HepG2 (cell line): ENCODE results near the gene PSMB8. TPM values are rescaled to one million over a fixed set of nuclear protein-coding genes. Genes with fewer than 3 reads are reported as not detected.
A peak's percentile ranks its signal among the peaks of the same experiment; 100 is the strongest.

Source experiments
- HOXA9 ChIP-seq: sonication (generic); formaldehyde crosslinking; IDR thresholded peaks from 2 replicates; pipeline ENCODE4 v1.8.1; 2022; ENCODE audit warnings: missing genetic modification reagents, mild to moderate bottlenecking, moderate library complexity, borderline replicate concordance
- PAX8 ChIP-seq: sonication (generic); formaldehyde crosslinking; IDR thresholded peaks from 2 replicates; pipeline ENCODE4 v1.8.0; 2022; ENCODE audit warnings: mild to moderate bottlenecking, missing genetic modification reagents, borderline replicate concordance
- POLR2G ChIP-seq: fragments of 200-400 bp; formaldehyde crosslinking; IDR thresholded peaks from 2 replicates; pipeline ENCODE4 v1.6.1; 2018; ENCODE audit warnings: mild to moderate bottlenecking, low read depth, low read length, moderate library complexity
- RAD21 ChIP-seq: fragments of 450-650 bp; formaldehyde crosslinking; IDR thresholded peaks from 2 replicates; pipeline ENCODE4 v1.5.0; 2020; ENCODE audit warnings: mild to moderate bottlenecking
- RFXAP ChIP-seq: sonication (generic); formaldehyde crosslinking; IDR thresholded peaks from 2 replicates; pipeline ENCODE4 v1.4.0; 2020; ENCODE audit warnings: missing genetic modification reagents, borderline replicate concordance
- RNF2 ChIP-seq: fragments of 450-650 bp; conservative IDR thresholded peaks from 2 replicates; pipeline ENCODE4 v1.6.1; 2016; ENCODE audit warnings: low read depth
- TARDBP ChIP-seq: sonication (generic); formaldehyde crosslinking; IDR thresholded peaks from 2 replicates; pipeline ENCODE4 v1.8.0; 2022; ENCODE audit warnings: mild to moderate bottlenecking, missing genetic modification reagents
- ZNF232 ChIP-seq: sonication (generic); formaldehyde crosslinking; IDR thresholded peaks from 2 replicates; pipeline ENCODE4 v1.4.0; 2020; ENCODE audit warnings: missing genetic modification reagents, borderline replicate concordance
- ZNF619 ChIP-seq: sonication (generic); formaldehyde crosslinking; IDR thresholded peaks from 2 replicates; pipeline ENCODE4 v1.4.0; 2020; ENCODE audit warnings: mild to moderate bottlenecking, missing genetic modification reagents
- ZNF674 ChIP-seq: sonication (generic); formaldehyde crosslinking; IDR thresholded peaks from 2 replicates; pipeline ENCODE4 v1.5.0; 2020; ENCODE audit warnings: low read depth, mild to moderate bottlenecking, missing genetic modification reagents
- ZNF678 ChIP-seq: sonication (generic); formaldehyde crosslinking; IDR thresholded peaks from 2 replicates; pipeline ENCODE4 v1.4.0; 2020; ENCODE audit warnings: mild to moderate bottlenecking, missing genetic modification reagents
- polyA plus RNA-seq, 8 experiments: library from polyadenylated mRNA; depleted of rRNA in 3 of 8; stranded (reverse) in 7 of 8; unstranded in 1 of 8; fragments of >200 nt; fragmentation: Illumina TruSeq in 4 of 8; extraction: Trizol in 4 of 8; gene quantifications; 2 replicates each; pipeline versions ENCODE4 v1.2.1 to v1.2.3, GENCODE V29; 2011 to 2016; ENCODE audit warnings: low read depth in 4 of 8, missing spikeins in 1 of 8, mixed read lengths in 1 of 8; ENCODE audit not compliant: insufficient read depth in 1 of 8
- total RNA-seq, 5 experiments: library from RNA; depleted of rRNA; stranded (reverse); fragments of >200 nt; fragmentation: Illumina TruSeq; extraction: Trizol; gene quantifications; 2 replicates each; pipeline ENCODE4 v1.2.3, GENCODE V29; 2016; ENCODE audit warnings: low read depth in 1 of 5
- TF ChIP-seq, protein P1 (sequence below): sonication (generic); formaldehyde crosslinking; IDR thresholded peaks from 2 replicates; pipeline ENCODE4 v1.5.0; 2020; ENCODE audit warnings: mild to moderate bottlenecking, missing genetic modification reagents, borderline replicate concordance
- TF ChIP-seq, protein P2 (sequence below): sonication (generic); formaldehyde crosslinking; IDR thresholded peaks from 2 replicates; pipeline ENCODE4 v1.4.0; 2020; ENCODE audit warnings: missing genetic modification reagents
- TF ChIP-seq, protein P3 (sequence below): sonication (generic); formaldehyde crosslinking; IDR thresholded peaks from 2 replicates; pipeline ENCODE4 v1.8.0; 2022; ENCODE audit warnings: missing genetic modification reagents, mild to moderate bottlenecking, moderate library complexity, borderline replicate concordance

Gene PSMB8
- total and polyA plus RNA-seq, 2 of the 13 experiments (the other 11 are each of a cell fraction or from before 2014, with no cell fraction given) = 30.7 to 64.7 TPM

DNA sequence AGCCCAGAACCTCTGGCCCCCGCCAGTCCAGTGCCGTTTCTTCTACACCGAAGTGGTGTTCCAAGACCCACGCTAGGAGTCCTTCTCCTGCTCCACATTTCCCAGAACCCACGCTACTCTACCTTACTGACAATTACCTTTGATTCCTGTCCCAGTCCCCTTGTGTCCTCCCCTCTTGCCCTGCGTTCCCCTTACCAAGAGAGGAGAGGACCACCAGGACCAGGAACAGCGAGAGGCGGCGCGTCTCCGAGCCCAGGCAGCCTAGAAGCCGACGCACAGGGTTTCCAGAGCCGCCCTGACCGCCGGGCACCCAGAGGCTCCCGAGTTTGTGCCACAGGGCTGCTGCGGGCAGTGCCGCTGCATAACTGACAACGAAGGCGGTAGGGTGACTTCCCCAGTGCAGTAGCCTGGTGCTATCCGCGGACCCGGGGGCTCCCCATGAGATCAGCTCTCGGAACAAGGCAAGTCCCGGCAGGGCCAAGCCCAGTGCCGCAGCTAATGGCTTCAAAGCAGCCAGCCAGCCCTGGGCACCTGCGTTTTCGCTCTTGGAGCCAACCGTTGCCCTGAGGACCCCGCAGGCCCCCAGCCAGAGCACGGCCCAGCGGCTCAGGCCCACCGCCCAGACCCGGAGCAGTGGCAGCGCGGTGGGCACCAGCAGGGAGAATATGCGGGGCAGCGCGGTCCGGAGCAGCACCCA lies 9.1 kb upstream of the PSMB8 start (continued):
- TF ChIP-seq ZNF674 (CRISPR knock-in tag) = peak; percentile 86
- TF ChIP-seq, protein P1, sequence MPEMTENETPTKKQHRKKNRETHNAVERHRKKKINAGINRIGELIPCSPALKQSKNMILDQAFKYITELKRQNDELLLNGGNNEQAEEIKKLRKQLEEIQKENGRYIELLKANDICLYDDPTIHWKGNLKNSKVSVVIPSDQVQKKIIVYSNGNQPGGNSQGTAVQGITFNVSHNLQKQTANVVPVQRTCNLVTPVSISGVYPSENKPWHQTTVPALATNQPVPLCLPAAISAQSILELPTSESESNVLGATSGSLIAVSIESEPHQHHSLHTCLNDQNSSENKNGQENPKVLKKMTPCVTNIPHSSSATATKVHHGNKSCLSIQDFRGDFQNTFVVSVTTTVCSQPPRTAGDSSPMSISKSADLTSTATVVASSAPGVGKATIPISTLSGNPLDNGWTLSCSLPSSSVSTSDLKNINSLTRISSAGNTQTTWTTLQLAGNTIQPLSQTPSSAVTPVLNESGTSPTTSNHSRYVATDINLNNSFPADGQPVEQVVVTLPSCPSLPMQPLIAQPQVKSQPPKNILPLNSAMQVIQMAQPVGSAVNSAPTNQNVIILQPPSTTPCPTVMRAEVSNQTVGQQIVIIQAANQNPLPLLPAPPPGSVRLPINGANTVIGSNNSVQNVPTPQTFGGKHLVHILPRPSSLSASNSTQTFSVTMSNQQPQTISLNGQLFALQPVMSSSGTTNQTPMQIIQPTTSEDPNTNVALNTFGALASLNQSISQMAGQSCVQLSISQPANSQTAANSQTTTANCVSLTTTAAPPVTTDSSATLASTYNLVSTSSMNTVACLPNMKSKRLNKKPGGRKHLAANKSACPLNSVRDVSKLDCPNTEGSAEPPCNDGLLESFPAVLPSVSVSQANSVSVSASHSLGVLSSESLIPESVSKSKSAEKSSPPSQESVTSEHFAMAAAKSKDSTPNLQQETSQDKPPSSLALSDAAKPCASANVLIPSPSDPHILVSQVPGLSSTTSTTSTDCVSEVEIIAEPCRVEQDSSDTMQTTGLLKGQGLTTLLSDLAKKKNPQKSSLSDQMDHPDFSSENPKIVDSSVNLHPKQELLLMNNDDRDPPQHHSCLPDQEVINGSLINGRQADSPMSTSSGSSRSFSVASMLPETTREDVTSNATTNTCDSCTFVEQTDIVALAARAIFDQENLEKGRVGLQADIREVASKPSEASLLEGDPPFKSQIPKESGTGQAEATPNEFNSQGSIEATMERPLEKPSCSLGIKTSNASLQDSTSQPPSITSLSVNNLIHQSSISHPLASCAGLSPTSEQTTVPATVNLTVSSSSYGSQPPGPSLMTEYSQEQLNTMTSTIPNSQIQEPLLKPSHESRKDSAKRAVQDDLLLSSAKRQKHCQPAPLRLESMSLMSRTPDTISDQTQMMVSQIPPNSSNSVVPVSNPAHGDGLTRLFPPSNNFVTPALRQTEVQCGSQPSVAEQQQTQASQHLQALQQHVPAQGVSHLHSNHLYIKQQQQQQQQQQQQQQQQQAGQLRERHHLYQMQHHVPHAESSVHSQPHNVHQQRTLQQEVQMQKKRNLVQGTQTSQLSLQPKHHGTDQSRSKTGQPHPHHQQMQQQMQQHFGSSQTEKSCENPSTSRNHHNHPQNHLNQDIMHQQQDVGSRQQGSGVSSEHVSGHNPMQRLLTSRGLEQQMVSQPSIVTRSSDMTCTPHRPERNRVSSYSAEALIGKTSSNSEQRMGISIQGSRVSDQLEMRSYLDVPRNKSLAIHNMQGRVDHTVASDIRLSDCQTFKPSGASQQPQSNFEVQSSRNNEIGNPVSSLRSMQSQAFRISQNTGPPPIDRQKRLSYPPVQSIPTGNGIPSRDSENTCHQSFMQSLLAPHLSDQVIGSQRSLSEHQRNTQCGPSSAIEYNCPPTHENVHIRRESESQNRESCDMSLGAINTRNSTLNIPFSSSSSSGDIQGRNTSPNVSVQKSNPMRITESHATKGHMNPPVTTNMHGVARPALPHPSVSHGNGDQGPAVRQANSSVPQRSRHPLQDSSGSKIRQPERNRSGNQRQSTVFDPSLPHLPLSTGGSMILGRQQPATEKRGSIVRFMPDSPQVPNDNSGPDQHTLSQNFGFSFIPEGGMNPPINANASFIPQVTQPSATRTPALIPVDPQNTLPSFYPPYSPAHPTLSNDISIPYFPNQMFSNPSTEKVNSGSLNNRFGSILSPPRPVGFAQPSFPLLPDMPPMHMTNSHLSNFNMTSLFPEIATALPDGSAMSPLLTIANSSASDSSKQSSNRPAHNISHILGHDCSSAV (CRISPR knock-in tag) = no peak
- TF ChIP-seq, protein P2, sequence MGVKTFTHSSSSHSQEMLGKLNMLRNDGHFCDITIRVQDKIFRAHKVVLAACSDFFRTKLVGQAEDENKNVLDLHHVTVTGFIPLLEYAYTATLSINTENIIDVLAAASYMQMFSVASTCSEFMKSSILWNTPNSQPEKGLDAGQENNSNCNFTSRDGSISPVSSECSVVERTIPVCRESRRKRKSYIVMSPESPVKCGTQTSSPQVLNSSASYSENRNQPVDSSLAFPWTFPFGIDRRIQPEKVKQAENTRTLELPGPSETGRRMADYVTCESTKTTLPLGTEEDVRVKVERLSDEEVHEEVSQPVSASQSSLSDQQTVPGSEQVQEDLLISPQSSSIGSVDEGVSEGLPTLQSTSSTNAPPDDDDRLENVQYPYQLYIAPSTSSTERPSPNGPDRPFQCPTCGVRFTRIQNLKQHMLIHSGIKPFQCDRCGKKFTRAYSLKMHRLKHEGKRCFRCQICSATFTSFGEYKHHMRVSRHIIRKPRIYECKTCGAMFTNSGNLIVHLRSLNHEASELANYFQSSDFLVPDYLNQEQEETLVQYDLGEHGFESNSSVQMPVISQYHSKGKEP (CRISPR knock-in tag) = 0 out of 2 replicates have a peak, but pooled peaks have one; percentile 44
- TF ChIP-seq RAD21 (CRISPR knock-in tag) = no peak
- TF ChIP-seq RNF2 = no peak
- TF ChIP-seq, protein P3, sequence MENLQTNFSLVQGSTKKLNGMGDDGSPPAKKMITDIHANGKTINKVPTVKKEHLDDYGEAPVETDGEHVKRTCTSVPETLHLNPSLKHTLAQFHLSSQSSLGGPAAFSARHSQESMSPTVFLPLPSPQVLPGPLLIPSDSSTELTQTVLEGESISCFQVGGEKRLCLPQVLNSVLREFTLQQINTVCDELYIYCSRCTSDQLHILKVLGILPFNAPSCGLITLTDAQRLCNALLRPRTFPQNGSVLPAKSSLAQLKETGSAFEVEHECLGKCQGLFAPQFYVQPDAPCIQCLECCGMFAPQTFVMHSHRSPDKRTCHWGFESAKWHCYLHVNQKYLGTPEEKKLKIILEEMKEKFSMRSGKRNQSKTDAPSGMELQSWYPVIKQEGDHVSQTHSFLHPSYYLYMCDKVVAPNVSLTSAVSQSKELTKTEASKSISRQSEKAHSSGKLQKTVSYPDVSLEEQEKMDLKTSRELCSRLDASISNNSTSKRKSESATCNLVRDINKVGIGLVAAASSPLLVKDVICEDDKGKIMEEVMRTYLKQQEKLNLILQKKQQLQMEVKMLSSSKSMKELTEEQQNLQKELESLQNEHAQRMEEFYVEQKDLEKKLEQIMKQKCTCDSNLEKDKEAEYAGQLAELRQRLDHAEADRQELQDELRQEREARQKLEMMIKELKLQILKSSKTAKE (CRISPR knock-in tag) = 0 out of 2 replicates have a peak, but pooled peaks have one; percentile 21
- TF ChIP-seq POLR2G = no peak; the same call in 1 of the 2 replicates
- TF ChIP-seq ZNF678 (CRISPR knock-in tag) = peak; percentile 78; the same call in 1 of the 2 replicates
- TF ChIP-seq RFXAP (CRISPR knock-in tag) = no peak
- 0 out of 2 replicates have a peak, but pooled peaks have one; percentile 1 for TF ChIP-seq ZNF232 (CRISPR knock-in tag)
- TF ChIP-seq PAX8 (CRISPR knock-in tag) = 0 out of 2 replicates have a peak, but pooled peaks have one; percentile 9
- TF ChIP-seq HOXA9 (CRISPR knock-in tag) = 0 out of 2 replicates have a peak, but pooled peaks have one; percentile 34
- no peak; the same call in 1 of the 2 replicates for TF ChIP-seq ZNF619 (CRISPR knock-in tag)
- no peak for TF ChIP-seq TARDBP
